Measurements from ENCODE around the gene ABTB2.

The ABTB2 gene

GRCh38 chr11:34273099-34273498 is 84.7 kb downstream of the ABTB2 start:
- no peak for TF ChIP-seq CTCF (IDR thresholded peaks at IDR 0.05)

GRCh38 chr11:34271727-34272126 is 86.1 kb downstream of the ABTB2 start:
- TF ChIP-seq CTCF (IDR thresholded peaks at IDR 0.05): no peak

- no peak for TF ChIP-seq CTCF (IDR thresholded peaks at IDR 0.05)
Measured at GRCh38 chr11:34270711-34271110, 87.1 kb downstream of the ABTB2 start.

GRCh38 chr11:34269694-34270245 is 88.0 kb downstream of the ABTB2 start:
- no peak for TF ChIP-seq CTCF (IDR thresholded peaks at IDR 0.05)

- no peak for TF ChIP-seq CTCF (IDR thresholded peaks at IDR 0.05)
Measured at GRCh38 chr11:34268906-34269430, 88.8 kb downstream of the ABTB2 start.

GRCh38 chr11:34267417-34267816 is 90.4 kb downstream of the ABTB2 start:
- no peak for TF ChIP-seq CTCF (IDR thresholded peaks at IDR 0.05)

GRCh38 chr11:34267013-34267412 is 90.8 kb downstream of the ABTB2 start:
- TF ChIP-seq CTCF (IDR thresholded peaks at IDR 0.05): no peak
